IMR-90 (cell line): ENCODE data around the gene ADGRF3. TPM values are rescaled to one million over a fixed set of nuclear protein-coding genes. Genes with fewer than 3 reads are reported as not detected.

Source experiments
- ATAC-seq: fragments of 200-7000 bp; cut with Tn5 transposase; 2 replicates; pipeline ENCODE4 v1.9.1; 2020; ENCODE audit warnings: low read depth, mild to moderate bottlenecking, moderate library complexity
- BruUV-seq: library from RNA; stranded (reverse); fragments of 400-500 nt; replicated peaks from 2 replicates; lab custom pipeline; 2021; lab: Mats Ljungman, UMichigan
- CTCF ChIA-PET: fragments of 300-600 bp; formaldehyde crosslinking; extraction: SDS; loops from one replicate; lab custom pipeline; 2021; ENCODE audit warnings: antibody characterized with exemption; lab: Yijun Ruan, JAX
- POLR2A ChIA-PET: fragments of 300-600 bp; sonication (Branson Sonifier 250); formaldehyde crosslinking; loops from one replicate; lab custom pipeline; 2022; ENCODE audit warnings: antibody characterized with exemption; ENCODE audit not compliant: unreplicated experiment; lab: Charles Lee
- DNase-seq: peaks from one replicate; pipeline ENCODE4 v3.0.0; 2013
- H2AFZ ChIP-seq: replicated peaks from 2 replicates; pipeline ENCODE3; 2013; ENCODE audit warnings: low read length, mild to moderate bottlenecking; ENCODE audit not compliant: poor library complexity
- H2AK5ac ChIP-seq: 2 replicates; pipeline ENCODE4 v1.6.1; 2013; ENCODE audit warnings: low read depth, low read length, inconsistent platforms
- H2AK9ac ChIP-seq: replicated peaks from 2 replicates; pipeline ENCODE3; 2013; ENCODE audit warnings: mild to moderate bottlenecking, low read depth, low read length, moderate library complexity; ENCODE audit not compliant: poor library complexity
- H2BK120ac ChIP-seq: 2 replicates; pipeline ENCODE4 v1.6.1; 2013; ENCODE audit warnings: low read depth, low read length, inconsistent platforms
- H2BK15ac ChIP-seq: 3 replicates; pipeline ENCODE4 v1.6.1; 2013; ENCODE audit warnings: low read depth, low read length, inconsistent platforms
- H2BK20ac ChIP-seq: 2 replicates; pipeline ENCODE4 v1.6.1; 2013; ENCODE audit warnings: low read depth, mild to moderate bottlenecking, inconsistent platforms, low read length, moderate library complexity
- H2BK5ac ChIP-seq: 2 replicates; pipeline ENCODE4 v1.6.1; 2013; ENCODE audit warnings: mild to moderate bottlenecking, low read depth, low read length, inconsistent platforms; ENCODE audit not compliant: poor library complexity, severe bottlenecking
- H3K14ac ChIP-seq: replicated peaks from 2 replicates; pipeline ENCODE4 v1.6.1; 2013; ENCODE audit warnings: low read depth, low read length, inconsistent platforms
- H3K18ac ChIP-seq: 2 replicates; pipeline ENCODE4 v1.6.1; 2013; ENCODE audit warnings: low read depth, low read length, control low read depth
- H3K23ac ChIP-seq: 2 replicates; pipeline ENCODE4 v1.6.1; 2013; ENCODE audit warnings: low read depth, low read length, inconsistent platforms
- H3K27ac ChIP-seq: 2 replicates; pipeline ENCODE4 v1.5.1; 2013; ENCODE audit warnings: mild to moderate bottlenecking, control low read depth, low read length; ENCODE audit not compliant: insufficient read depth
- H3K27me3 ChIP-seq: 2 replicates; pipeline ENCODE4 v1.6.1; 2013; ENCODE audit warnings: low read length; ENCODE audit not compliant: control insufficient read depth, insufficient read depth
- H3K36me3 ChIP-seq: 2 replicates; pipeline ENCODE4 v1.6.1; 2013; ENCODE audit warnings: low read length, mixed read lengths; ENCODE audit not compliant: control insufficient read depth, insufficient read depth
- H3K4ac ChIP-seq: 2 replicates; pipeline ENCODE4 v1.6.1; 2013; ENCODE audit warnings: low read depth, low read length, inconsistent platforms
- H3K4me1 ChIP-seq: 2 replicates; pipeline ENCODE4 v1.6.1; 2013; ENCODE audit warnings: low read length, mixed read lengths; ENCODE audit not compliant: control insufficient read depth, insufficient read depth
- H3K4me2 ChIP-seq: 2 replicates; pipeline ENCODE4 v1.6.1; 2013; ENCODE audit warnings: low read depth, mild to moderate bottlenecking, control low read depth, low read length, moderate library complexity
- H3K4me3 ChIP-seq: 2 replicates; pipeline ENCODE4 v1.5.1; 2013; ENCODE audit warnings: low read depth, mild to moderate bottlenecking, control low read depth, low read length, moderate library complexity; ENCODE audit not compliant: insufficient read depth
- H3K56ac ChIP-seq: 2 replicates; pipeline ENCODE4 v1.6.1; 2013; ENCODE audit warnings: low read length, inconsistent platforms; ENCODE audit not compliant: insufficient read depth; ENCODE audit errors: extremely low read depth
- H3K79me1 ChIP-seq, 2 experiments: 2 replicates each; pipeline ENCODE4 v1.6.1; 2013; ENCODE audit warnings: low read length in 2 of 2, inconsistent platforms in 1 of 2, low read depth in 1 of 2
- H3K9ac ChIP-seq: 2 replicates; pipeline ENCODE4 v1.6.1; 2013; ENCODE audit warnings: low read depth, low read length, control low read depth
- H3K9me1 ChIP-seq: 2 replicates; pipeline ENCODE4 v1.6.1; 2013; ENCODE audit warnings: low read length, inconsistent platforms; ENCODE audit not compliant: insufficient read depth
- H3K9me3 ChIP-seq: 2 replicates; pipeline ENCODE4 v1.6.1; 2013; ENCODE audit warnings: low read length; ENCODE audit not compliant: control insufficient read depth, insufficient read depth
- H4K20me1 ChIP-seq: 2 replicates; pipeline ENCODE4 v1.6.1; 2013; ENCODE audit warnings: low read length, inconsistent platforms; ENCODE audit not compliant: insufficient read depth
- H4K5ac ChIP-seq: 2 replicates; pipeline ENCODE4 v1.6.1; 2013; ENCODE audit warnings: mild to moderate bottlenecking, low read depth, low read length, control low read depth
- H4K8ac ChIP-seq, 2 experiments: 2 replicates each; pipeline ENCODE4 v1.6.1; 2013; ENCODE audit warnings: low read depth in 2 of 2, low read length in 2 of 2, control low read depth in 1 of 2, inconsistent platforms in 1 of 2
- H4K91ac ChIP-seq: 2 replicates; pipeline ENCODE4 v1.6.1; 2013; ENCODE audit warnings: low read depth, low read length, inconsistent platforms; ENCODE audit not compliant: insufficient read depth
- FOS ChIP-seq: fragments of 150-350 bp; IDR thresholded peaks from 2 replicates; pipeline ENCODE4 v1.6.1; 2016; ENCODE audit warnings: low read depth, low read length
- MAFK ChIP-seq: IDR thresholded peaks from 2 replicates; pipeline ENCODE4 v1.6.1; 2012; ENCODE audit warnings: low read depth, low read length, improper control_type of control experiment
- MAZ ChIP-seq: IDR thresholded peaks from 2 replicates; pipeline ENCODE4 v1.6.1; 2012; ENCODE audit warnings: low read depth, mild to moderate bottlenecking, low read length, improper control_type of control experiment, moderate library complexity, borderline replicate concordance
- USF2 ChIP-seq: fragments of 150-350 bp; IDR thresholded peaks from 2 replicates; pipeline ENCODE4 v1.6.1; 2017; ENCODE audit warnings: mild to moderate bottlenecking, antibody characterized with exemption, low read length, low read depth
- WGBS, 2 experiments: methylation state at CpG; one replicate each; pipeline versions ENCODE4 v1.1.5 to v1.1.7; 2013; ENCODE audit warnings: missing lambda C conversion rate in 2 of 2; ENCODE audit not compliant: insufficient read length in 1 of 2; ENCODE audit errors: extremely low coverage in 2 of 2; 5-methylcytosine and 5-hydroxymethylcytosine counted together
- dilution Hi-C: fragments of 300-500 bp; cut with HindIII; formaldehyde crosslinking; loops from one replicate; pipeline ENCODE4 v1.14.3; 2018; ENCODE audit warnings: low sequenced_read_pairs; ENCODE audit not compliant: unreplicated experiment
- in situ Hi-C: fragments of 300-500 bp; cut with MboI; formaldehyde crosslinking; loops from 3 replicates; pipeline ENCODE4 v1.14.3; 2019; ENCODE audit warnings: low sequenced_read_pairs, inconsistent platforms, mixed read lengths
- intact Hi-C: fragments of 100-400 bp; cut with micrococcal nuclease; formaldehyde crosslinking; loops from 2 replicates; pipeline ENCODE4 v1.10.0; 2022
- polyA plus RNA-seq, 3 experiments: library from polyadenylated mRNA; depleted of rRNA; stranded (reverse); fragments of >200 nt; gene quantifications; 2 replicates each; pipeline ENCODE4 v1.2.3, GENCODE V29; 2012; ENCODE audit warnings: low replicate concordance in 1 of 3
- total RNA-seq: library from RNA; depleted of rRNA; stranded (reverse); fragments of >200 nt; gene quantifications from 2 replicates; pipeline ENCODE4 v1.2.3, GENCODE V29; 2012

ADGRF3 gene
- total and polyA plus RNA-seq, 2 of the 4 experiments (the other 2 are of a cell fraction), result 0.15 TPM; not detected in 1

- peak overlapping the region; percentile 84 to 97; a peak in 2 of 4 replicates for H4K8ac ChIP-seq
- in situ Hi-C loops, result loop anchor here (25.0 kb wide), 1 partner anchor 382 kb away; no protein-coding TSS in a partner anchor
- peaks cover 11% of the 10 kb centered on the region for H4K20me1 ChIP-seq
- DNase-seq (peak; percentile 49), ATAC-seq (no peak)
- H4K5ac ChIP-seq, result peak overlapping the region; percentile 65
- no peaks in the 10 kb centered on the region for H3K9me1 ChIP-seq
- no peak overlapping the region for H2BK20ac ChIP-seq
- BruUV-seq, result no TSS peak
- peak overlapping the region; percentile 43 for H3K23ac ChIP-seq
- ChIA-PET CTCF (no interaction called here), POLR2A (interaction anchor here (0.6 kb wide), 1 partner anchor 501 kb away, joined by 3 read pairs; no protein-coding TSS in a partner anchor)
- dilution Hi-C loops, result no loop called here
- no peaks in the 10 kb centered on the region for H3K27me3 ChIP-seq
- H4K91ac ChIP-seq, result 0 out of 2 replicates have a peak overlapping the region, but pooled peaks have one; percentile 57
- no peak overlapping the region for H2AK9ac ChIP-seq
- no peaks in the 10 kb centered on the region for H3K9me3 ChIP-seq
- peak overlapping the region; percentile 92; the same call in 1 of the 2 replicates for H3K14ac ChIP-seq
- TF ChIP-seq MAFK (no peak), MAZ (no peak), USF2 (no peak), FOS (0 out of 2 replicates have a peak, but pooled peaks have one; percentile 33)
- 0 out of 2 replicates have a peak overlapping the region, but pooled peaks have one; percentile 54 for H2AK5ac ChIP-seq
- 80% methylated on average over 1 of the region's 17 CpGs; no CpG with 5 or more reads in 1 of the 2 experiments for WGBS, 2 experiments
- H2BK15ac ChIP-seq, result no peak overlapping the region
- intact Hi-C loops, result loop anchor here (5.0 to 10.0 kb wide), 4 partner anchors 102 to 400 kb away; partner anchors contain the start of genes HADHA and HADHB
- peaks cover 22 to 37% of the 10 kb centered on the region in 2 experiments; a peak in 3 of 4 replicates for H3K79me1 ChIP-seq
- H3K36me3 ChIP-seq, result no peaks in the 10 kb centered on the region
- peak overlapping the region; percentile 85 for H2BK5ac ChIP-seq
- no peaks in the 10 kb centered on the region for H3K4me1 ChIP-seq
- H3K56ac ChIP-seq, result peak overlapping the region; percentile 75
- H3K4me3 ChIP-seq, result peak overlapping the region; percentile 77
- H3K9ac ChIP-seq, result peak overlapping the region; percentile 93; the same call in 1 of the 2 replicates
- H3K27ac ChIP-seq, result no peak overlapping the region
- no peak overlapping the region for H3K18ac ChIP-seq
- peak overlapping the region; percentile 98 for H3K4me2 ChIP-seq
- H2AFZ ChIP-seq, result no peak overlapping the region
- H3K4ac ChIP-seq, result peak overlapping the region; percentile 94; the same call in 1 of the 2 replicates
- H2BK120ac ChIP-seq, result no peak overlapping the region
Measured at GRCh38 chr2:26344581-26345282, 1.9 kb downstream of the ADGRF3 start.
